Effector memory CD8-positive, alpha-beta T cell (primary cell): Measurements from ENCODE around the gene WDR81.
"Not testable (repeated sequence)": the region's sequence is repeated elsewhere in the genome, so short reads cannot be mapped to it uniquely, and the experiment has no call there.

Experiments
- ATAC-seq: fragments of 150-1000 bp; cut with Tn5 transposase; replicated peaks from 2 replicates; pipeline ENCODE4 v1.10.0; 2021; ENCODE audit warnings: mild to moderate bottlenecking, moderate library complexity
- DNase-seq, 3 experiments: peaks; one replicate each; pipeline ENCODE4 v3.0.0; 2021
- H3K27ac Mint-ChIP-seq, 2 donors: one replicate each; pipeline ENCODE4 v1.8.0; 2022; ENCODE audit warnings: mild to moderate bottlenecking in 2 of 2, mixed read lengths in 2 of 2, moderate library complexity in 2 of 2
- H3K27me3 Mint-ChIP-seq, 2 donors: one replicate each; pipeline ENCODE4 v1.8.0; 2022; ENCODE audit warnings: mixed read lengths in 2 of 2
- H3K36me3 Mint-ChIP-seq: one replicate; pipeline ENCODE4 v1.8.0; 2022; ENCODE audit warnings: mild to moderate bottlenecking, moderate library complexity, mixed read lengths; ENCODE audit not compliant: insufficient read depth
- H3K4me1 Mint-ChIP-seq, 2 donors: one replicate each; pipeline ENCODE4 v1.8.0; 2022; ENCODE audit warnings: low read depth in 2 of 2, mixed read lengths in 2 of 2
- H3K4me3 Mint-ChIP-seq, 2 donors: one replicate each; pipeline ENCODE4 v1.8.0; 2022; ENCODE audit warnings: mild to moderate bottlenecking in 2 of 2, mixed read lengths in 2 of 2, moderate library complexity in 2 of 2
- H3K9me3 Mint-ChIP-seq, 2 donors: one replicate each; pipeline ENCODE4 v1.8.0; 2022; ENCODE audit warnings: mixed read lengths in 2 of 2

WDR81 gene

GRCh38 chr17:1716076-1716911 is 8.2 kb upstream of the WDR81 start:
- ATAC-seq, result peak; percentile 82
- peak; percentile 99 to 100 (median 99) for DNase-seq
- Mint-ChIP-seq H3K36me3 (peaks cover 23% of the 10 kb centered on the region), H3K4me1 (peaks cover 30 to 36% of the 10 kb centered on the region in 2 donors), H3K27ac (peak overlapping the region; percentile 95 to 96), H3K9me3 (no peaks in the 10 kb centered on the region), H3K27me3 (no peaks in the 10 kb centered on the region), H3K4me3 (peak overlapping the region; percentile 96 to 97)

DNA sequence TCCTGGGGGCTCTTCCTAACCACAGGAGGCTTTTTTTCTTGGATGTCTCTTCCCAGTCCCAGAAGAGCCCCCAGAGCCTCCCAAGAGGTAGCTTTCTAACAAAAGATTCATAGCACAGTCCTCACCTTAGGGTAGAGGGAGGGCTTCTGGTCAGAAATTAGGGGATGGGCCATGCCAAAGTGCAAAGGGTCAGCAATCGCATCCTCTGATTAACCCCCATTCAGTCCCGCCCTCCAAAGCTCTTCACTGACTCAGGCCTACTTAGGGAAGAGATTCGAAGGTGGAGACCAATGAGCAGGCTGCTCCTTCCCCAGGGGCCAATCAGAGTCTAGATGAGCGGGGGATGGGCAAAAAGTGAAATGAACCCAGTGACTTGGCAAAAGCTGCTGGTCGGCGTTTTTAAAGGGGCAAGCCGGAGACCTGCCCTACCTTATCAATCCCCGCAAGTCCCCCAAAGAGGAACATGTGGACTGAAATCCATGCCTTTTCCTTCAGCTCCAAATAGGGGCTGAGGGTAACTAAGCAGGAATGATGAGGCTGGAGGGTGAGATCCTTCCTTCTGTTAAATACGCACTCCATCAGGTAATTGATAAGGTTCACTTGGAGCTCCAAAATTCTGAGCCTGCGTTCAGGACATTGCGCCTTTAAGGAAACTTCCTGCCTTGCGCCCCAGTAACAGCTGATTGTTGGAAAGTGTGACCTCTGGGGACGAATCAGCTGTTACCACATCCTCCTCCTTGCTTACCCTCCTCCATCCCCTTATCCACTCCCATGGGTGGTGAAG is 7.4 kb upstream of the WDR81 start:
- Mint-ChIP-seq H3K36me3 (peaks cover 23% of the 10 kb centered on the region), H3K9me3 (no peaks in the 10 kb centered on the region), H3K27ac (peak overlapping the region; percentile 95 to 96), H3K4me3 (peak overlapping the region; percentile 96 to 97), H3K4me1 (peaks cover 30 to 36% of the 10 kb centered on the region in 2 donors), H3K27me3 (no peaks in the 10 kb centered on the region)
- DNase-seq (peak; percentile 69 to 77 (median 72)), ATAC-seq (peak; percentile 38)

DNA sequence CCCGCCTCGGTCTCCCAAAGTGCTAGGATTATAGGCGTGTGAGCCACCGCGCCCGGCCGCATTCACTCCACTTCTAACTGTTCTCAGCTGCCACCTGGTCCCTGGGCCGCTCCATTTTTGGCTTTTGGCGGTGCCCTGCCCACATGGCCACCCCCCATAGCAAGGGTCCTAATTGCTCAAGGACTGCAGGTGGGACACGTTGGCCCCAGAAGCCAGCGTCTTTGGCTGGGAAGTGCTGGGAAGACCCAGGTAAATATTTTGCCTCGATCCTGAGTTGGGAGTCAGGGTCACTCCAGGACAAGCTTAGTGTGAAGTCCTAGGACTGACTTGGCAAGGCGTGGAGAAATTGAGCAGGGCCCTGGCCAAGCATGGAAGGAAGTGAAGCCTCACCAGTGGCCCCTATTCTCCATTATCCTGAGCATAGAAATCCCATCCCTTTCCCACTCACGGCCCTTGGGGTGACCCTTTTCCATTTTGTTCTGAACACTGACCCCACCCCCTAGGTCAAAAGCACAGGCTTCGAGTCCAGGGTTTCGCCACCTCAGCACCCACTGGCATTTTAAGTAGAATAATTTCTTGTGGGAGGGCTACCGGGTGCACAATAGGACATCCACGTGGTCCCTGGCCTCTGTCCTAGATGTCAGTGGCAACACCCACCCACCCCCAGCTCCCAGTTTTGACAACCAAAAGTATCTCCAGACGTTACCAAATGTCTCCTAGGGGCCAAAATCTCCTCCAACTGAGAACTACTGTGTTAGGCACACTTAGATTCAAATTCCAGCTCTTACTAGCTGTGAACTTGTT is 5.9 kb upstream of the WDR81 start:
- no peak for DNase-seq
- peak overlapping the region; percentile 95 to 96 for H3K27ac Mint-ChIP-seq
- peak overlapping the region; percentile 96 to 97 for H3K4me3 Mint-ChIP-seq
- H3K9me3 Mint-ChIP-seq, result no peaks in the 10 kb centered on the region
- ATAC-seq, result no peak
- peaks cover 31% of the 10 kb centered on the region for H3K36me3 Mint-ChIP-seq
- peaks cover 38 to 46% of the 10 kb centered on the region in 2 donors for H3K4me1 Mint-ChIP-seq
- H3K27me3 Mint-ChIP-seq, result no peaks in the 10 kb centered on the region

DNA sequence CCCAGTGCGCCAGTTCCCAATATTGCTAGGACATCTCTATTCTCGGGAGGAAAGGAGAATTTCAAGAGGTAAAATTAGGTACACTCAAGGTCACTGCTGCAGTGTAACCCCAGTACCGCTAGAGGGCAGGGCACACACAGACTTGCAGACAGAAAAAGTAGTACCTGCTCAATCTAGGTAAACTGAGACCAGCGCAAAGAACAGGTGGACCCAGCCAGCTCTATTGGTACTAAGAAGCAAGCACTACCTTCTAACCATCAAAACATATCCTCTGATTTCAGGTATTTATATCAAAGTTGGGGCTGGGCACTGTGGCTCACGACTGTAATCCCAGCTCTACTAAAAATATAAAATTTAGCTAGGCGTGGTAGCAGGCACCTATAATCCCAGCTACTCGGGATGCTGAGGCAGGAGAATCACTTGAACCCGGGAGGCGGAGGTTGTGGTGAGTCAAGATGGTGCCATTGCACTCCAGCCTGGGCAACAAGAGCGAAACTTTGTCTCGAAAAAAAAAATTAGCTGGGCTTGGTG is 3.6 kb upstream of the WDR81 start:
- peak overlapping the region; percentile 52 to 80 for H3K27ac Mint-ChIP-seq
- H3K4me1 Mint-ChIP-seq, result peaks cover 35 to 43% of the 10 kb centered on the region in 2 donors
- peaks cover 28% of the 10 kb centered on the region for H3K36me3 Mint-ChIP-seq
- H3K4me3 Mint-ChIP-seq, result no peak overlapping the region
- H3K9me3 Mint-ChIP-seq, result no peaks in the 10 kb centered on the region
- peak; percentile 61 to 68 (median 62) for DNase-seq
- no peak for ATAC-seq
- no peaks in the 10 kb centered on the region for H3K27me3 Mint-ChIP-seq

- DNase-seq, ATAC-seq, H3K9me3 Mint-ChIP-seq, H3K27me3 Mint-ChIP-seq: not testable (repeated sequence)
- Mint-ChIP-seq H3K36me3 (peaks cover 18% of the 10 kb centered on the region), H3K4me1 (peaks cover 31 to 34% of the 10 kb centered on the region in 2 donors), H3K4me3 (peak overlapping the region in 1 of 2 donors; percentile 76), H3K27ac (peak overlapping the region; percentile 93 to 95)
These were observed 2.5 kb upstream of the WDR81 start for GRCh38 chr17:1722022-1722421.

- Mint-ChIP-seq H3K9me3 (no peaks in the 10 kb centered on the region), H3K36me3 (peaks cover 25% of the 10 kb centered on the region), H3K27ac (peak overlapping the region in 1 of 2 donors; percentile 3), H3K4me1 (peaks cover 33 to 35% of the 10 kb centered on the region in 2 donors), H3K27me3 (no peaks in the 10 kb centered on the region), H3K4me3 (peak overlapping the region; percentile 77 to 82)
- DNase-seq (no peak), ATAC-seq (peak; percentile 57)
These were observed 551 bp downstream of the WDR81 start for GRCh38 chr17:1724869-1725641.

DNA sequence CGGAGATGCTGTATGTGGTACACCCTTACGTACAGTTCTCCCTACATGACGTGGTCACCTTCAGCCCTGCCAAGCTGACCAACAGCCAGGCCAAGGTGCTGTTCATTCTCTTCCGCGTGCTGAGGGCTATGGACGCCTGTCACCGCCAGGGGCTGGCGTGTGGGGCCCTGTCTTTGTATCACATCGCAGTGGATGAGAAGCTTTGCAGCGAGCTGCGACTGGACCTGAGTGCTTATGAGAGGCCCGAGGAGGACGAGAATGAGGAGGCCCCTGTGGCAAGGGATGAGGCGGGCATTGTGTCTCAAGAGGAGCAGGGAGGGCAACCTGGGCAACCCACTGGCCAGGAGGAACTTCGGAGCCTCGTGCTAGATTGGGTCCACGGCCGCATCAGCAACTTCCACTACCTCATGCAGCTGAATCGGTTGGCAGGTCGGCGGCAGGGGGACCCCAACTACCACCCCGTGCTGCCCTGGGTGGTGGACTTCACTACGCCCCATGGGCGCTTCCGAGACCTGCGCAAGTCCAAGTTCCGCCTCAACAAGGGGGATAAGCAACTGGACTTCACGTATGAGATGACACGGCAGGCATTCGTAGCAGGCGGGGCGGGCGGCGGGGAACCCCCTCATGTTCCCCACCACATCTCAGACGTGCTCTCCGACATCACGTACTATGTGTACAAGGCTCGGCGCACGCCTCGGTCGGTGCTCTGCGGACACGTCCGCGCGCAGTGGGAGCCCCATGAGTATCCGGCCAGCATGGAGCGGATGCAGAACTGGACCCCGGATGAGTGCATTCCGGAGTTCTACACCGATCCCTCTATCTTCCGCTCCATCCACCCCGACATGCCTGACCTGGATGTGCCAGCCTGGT is 1.4 kb downstream of the WDR81 start:
- no peaks in the 10 kb centered on the region for H3K27me3 Mint-ChIP-seq
- H3K27ac Mint-ChIP-seq, result peak overlapping the region in 1 of 2 donors; percentile 3
- H3K9me3 Mint-ChIP-seq, result no peaks in the 10 kb centered on the region
- H3K4me3 Mint-ChIP-seq, result peak overlapping the region; percentile 77 to 82
- peaks cover 31% of the 10 kb centered on the region for H3K36me3 Mint-ChIP-seq
- DNase-seq (no peak), ATAC-seq (no peak)
- H3K4me1 Mint-ChIP-seq, result peaks cover 31 to 33% of the 10 kb centered on the region in 2 donors

DNA sequence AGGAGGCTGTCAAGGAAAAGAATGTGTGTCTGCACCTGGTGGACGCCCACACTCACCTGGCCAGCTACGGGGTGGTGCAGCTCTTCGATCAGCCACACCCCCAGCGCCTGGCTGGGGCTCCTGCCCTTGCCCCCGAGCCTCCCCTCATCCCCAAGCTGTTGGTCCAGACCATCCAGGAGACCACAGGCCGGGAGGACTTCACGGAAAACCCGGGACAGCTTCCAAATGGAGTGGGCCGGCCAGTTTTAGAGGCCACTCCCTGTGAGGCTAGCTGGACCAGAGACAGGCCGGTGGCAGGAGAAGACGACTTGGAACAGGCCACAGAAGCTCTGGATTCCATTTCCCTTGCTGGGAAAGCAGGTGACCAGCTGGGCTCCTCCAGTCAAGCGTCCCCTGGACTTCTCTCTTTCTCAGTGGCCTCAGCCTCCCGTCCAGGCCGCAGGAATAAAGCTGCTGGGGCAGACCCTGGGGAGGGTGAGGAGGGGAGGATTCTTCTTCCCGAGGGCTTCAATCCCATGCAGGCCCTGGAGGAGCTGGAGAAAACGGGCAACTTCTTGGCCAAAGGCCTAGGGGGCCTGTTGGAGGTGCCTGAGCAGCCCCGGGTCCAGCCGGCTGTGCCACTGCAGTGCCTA is 2.2 kb downstream of the WDR81 start:
- ATAC-seq (no peak), DNase-seq (no peak)
- peaks cover 30 to 33% of the 10 kb centered on the region in 2 donors for H3K4me1 Mint-ChIP-seq
- peak overlapping the region; percentile 22 to 42 for H3K4me3 Mint-ChIP-seq
- peaks cover 37% of the 10 kb centered on the region for H3K36me3 Mint-ChIP-seq
- H3K27ac Mint-ChIP-seq, result no peak overlapping the region
- H3K27me3 Mint-ChIP-seq, result no peaks in the 10 kb centered on the region
- no peaks in the 10 kb centered on the region for H3K9me3 Mint-ChIP-seq

DNA sequence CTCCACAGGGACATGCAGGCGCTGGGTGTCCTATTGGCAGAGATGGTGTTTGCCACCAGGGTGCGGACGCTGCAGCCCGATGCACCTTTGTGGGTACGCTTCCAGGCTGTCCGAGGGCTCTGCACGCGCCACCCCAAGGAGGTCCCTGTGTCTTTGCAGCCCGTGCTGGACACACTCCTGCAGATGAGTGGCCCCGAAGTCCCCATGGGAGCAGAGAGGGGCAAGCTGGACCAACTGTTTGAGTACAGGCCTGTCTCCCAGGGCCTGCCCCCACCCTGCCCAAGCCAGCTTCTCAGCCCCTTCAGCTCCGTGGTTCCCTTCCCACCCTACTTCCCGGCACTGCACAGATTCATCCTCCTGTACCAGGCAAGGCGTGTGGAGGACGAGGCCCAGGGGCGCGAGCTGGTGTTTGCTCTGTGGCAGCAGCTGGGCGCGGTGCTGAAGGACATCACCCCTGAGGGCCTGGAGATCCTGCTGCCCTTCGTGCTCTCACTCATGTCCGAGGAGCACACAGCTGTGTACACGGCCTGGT is 2.8 kb downstream of the WDR81 start:
- Mint-ChIP-seq H3K27me3 (no peaks in the 10 kb centered on the region), H3K27ac (peak overlapping the region in 1 of 2 donors; percentile 29), H3K4me3 (peak overlapping the region in 1 of 2 donors; percentile 42), H3K36me3 (peaks cover 37% of the 10 kb centered on the region), H3K9me3 (no peaks in the 10 kb centered on the region), H3K4me1 (peaks cover 30 to 32% of the 10 kb centered on the region in 2 donors)
- no peak for ATAC-seq
- DNase-seq, result no peak

DNA sequence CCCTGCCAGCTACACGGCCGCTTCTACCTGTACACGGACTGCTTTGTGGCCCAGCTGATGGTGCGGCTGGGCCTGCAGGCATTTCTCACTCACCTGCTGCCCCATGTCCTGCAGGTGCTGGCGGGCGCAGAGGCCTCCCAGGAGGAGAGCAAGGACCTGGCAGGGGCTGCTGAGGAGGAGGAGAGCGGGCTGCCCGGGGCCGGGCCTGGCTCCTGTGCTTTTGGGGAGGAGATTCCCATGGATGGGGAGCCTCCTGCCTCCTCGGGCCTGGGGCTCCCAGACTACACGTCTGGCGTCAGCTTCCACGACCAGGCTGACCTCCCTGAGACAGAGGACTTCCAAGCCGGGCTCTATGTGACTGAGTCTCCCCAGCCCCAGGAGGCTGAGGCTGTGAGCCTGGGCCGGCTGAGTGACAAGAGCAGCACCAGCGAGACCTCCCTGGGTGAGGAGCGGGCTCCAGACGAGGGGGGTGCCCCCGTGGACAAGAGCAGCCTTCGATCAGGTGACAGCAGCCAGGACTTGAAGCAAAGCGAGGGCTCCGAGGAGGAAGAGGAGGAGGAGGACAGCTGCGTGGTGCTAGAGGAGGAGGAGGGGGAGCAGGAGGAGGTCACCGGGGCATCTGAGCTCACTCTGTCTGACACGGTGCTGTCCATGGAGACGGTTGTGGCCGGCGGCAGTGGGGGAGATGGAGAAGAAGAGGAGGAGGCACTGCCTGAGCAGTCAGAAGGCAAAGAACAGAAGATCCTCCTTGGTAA is 3.5 kb downstream of the WDR81 start:
- Mint-ChIP-seq H3K27me3 (no peaks in the 10 kb centered on the region), H3K9me3 (no peaks in the 10 kb centered on the region), H3K36me3 (peaks cover 31% of the 10 kb centered on the region), H3K4me3 (peak overlapping the region in 1 of 2 donors; percentile 44), H3K27ac (peak overlapping the region; percentile 29 to 60), H3K4me1 (peaks cover 24% of the 10 kb centered on the region in 2 donors)
- DNase-seq (no peak), ATAC-seq (no peak)

DNA sequence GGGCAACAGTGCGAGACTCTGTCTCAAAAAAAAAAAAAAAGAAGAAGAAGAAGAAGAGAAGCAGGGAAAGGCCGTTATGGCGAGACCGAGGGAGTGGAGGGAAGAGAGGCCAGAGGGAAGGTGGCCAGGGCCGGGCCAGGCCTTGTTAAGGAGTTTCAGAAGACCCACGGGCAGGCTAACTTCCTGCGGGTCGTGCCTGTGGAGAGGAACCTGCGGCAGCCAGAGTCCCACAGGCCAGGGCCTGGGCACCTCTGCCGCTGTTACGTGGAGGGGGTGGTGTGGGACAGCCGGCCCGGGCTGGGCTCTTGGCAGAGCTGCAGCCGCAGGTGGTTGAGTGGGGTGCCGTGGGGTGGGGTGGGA is 5.4 kb downstream of the WDR81 start:
- Mint-ChIP-seq H3K27me3 (no peaks in the 10 kb centered on the region), H3K4me3 (peak overlapping the region in 1 of 2 donors; percentile 31), H3K9me3 (no peaks in the 10 kb centered on the region), H3K27ac (peak overlapping the region; percentile 11 to 72), H3K4me1 (peaks cover 20 to 22% of the 10 kb centered on the region in 2 donors), H3K36me3 (peaks cover 36% of the 10 kb centered on the region)
- no peak for ATAC-seq
- DNase-seq, result no peak
